Progenitor cell of endocrine pancreas (in vitro differentiated cells): ENCODE data around the gene HAVCR1. TPM values are rescaled to one million over a fixed set of nuclear protein-coding genes. Genes with fewer than 3 reads are reported as not detected.

Experiments used
- DNase-seq: peaks from one replicate; pipeline ENCODE4 v3.0.0; 2021; ENCODE audit warnings: low spot score; ENCODE audit not compliant: unreplicated experiment
- H3K27ac Mint-ChIP-seq: 2 replicates; pipeline ENCODE4 v1.8.0; 2021; ENCODE audit warnings: mild to moderate bottlenecking, moderate library complexity, mixed read lengths
- H3K27me3 Mint-ChIP-seq: 2 replicates; pipeline ENCODE4 v1.8.0; 2021; ENCODE audit warnings: mixed read lengths
- H3K36me3 Mint-ChIP-seq: 2 replicates; pipeline ENCODE4 v1.8.0; 2022; ENCODE audit warnings: mixed read lengths; ENCODE audit not compliant: insufficient read depth
- H3K4me1 Mint-ChIP-seq: 2 replicates; pipeline ENCODE4 v1.8.0; 2021; ENCODE audit warnings: low read depth, mixed read lengths
- H3K4me3 Mint-ChIP-seq: 2 replicates; pipeline ENCODE4 v1.8.0; 2021; ENCODE audit warnings: low read depth, mild to moderate bottlenecking, moderate library complexity, mixed read lengths
- H3K9me3 Mint-ChIP-seq: 2 replicates; pipeline ENCODE4 v1.8.0; 2021; ENCODE audit warnings: low read depth, mixed read lengths
- CTCF ChIP-seq: fragments of 200-600 bp; sonication (generic); IDR thresholded peaks from one replicate; pipeline ENCODE4 v1.5.0; 2021; ENCODE audit warnings: antibody characterized with exemption, mild to moderate bottlenecking; ENCODE audit not compliant: unreplicated experiment
- total RNA-seq: library from RNA; stranded (reverse); gene quantifications from 2 replicates; pipeline ENCODE4 v1.2.1, GENCODE V29; 2021

The HAVCR1 gene
- total RNA-seq, 1 donor from 2014 or later = 1.2 TPM

- Mint-ChIP-seq H3K9me3 (no peaks in the 10 kb centered on the region), H3K4me1 (no peaks in the 10 kb centered on the region), H3K27ac (no peak overlapping the region), H3K27me3 (no peaks in the 10 kb centered on the region), H3K4me3 (no peak overlapping the region), H3K36me3 (no peaks in the 10 kb centered on the region)
- no peak for TF ChIP-seq CTCF
- DNase-seq = no peak
Measured at GRCh38 chr5:156981481-156981880, 77.4 kb downstream of the HAVCR1 start.

Other genes starting within 250 kb of the HAVCR1 start
- gene PPP1R2B, start 208.8 kb downstream of the HAVCR1 start, total RNA-seq = not detected in 2 replicates
- gene TIMD4, start 95.9 kb downstream of the HAVCR1 start, total RNA-seq = not detected in 2 replicates
- 0.17 and 0.62 TPM in 2 replicates for gene HAVCR2, start 49.9 kb upstream of the HAVCR1 start, total RNA-seq
- gene MED7, start 83.7 kb upstream of the HAVCR1 start, total RNA-seq = 15.6 and 18.2 TPM in 2 replicates
- gene GARIN3, start 107.1 kb upstream of the HAVCR1 start, total RNA-seq = not detected in 2 replicates
- not detected in 2 replicates for gene ITK, start 121.7 kb upstream of the HAVCR1 start, total RNA-seq
- gene CYFIP2, start 207.0 kb upstream of the HAVCR1 start, total RNA-seq = 85.1 and 88.5 TPM in 2 replicates